Tibial artery (tissue), 4 donors: ENCODE measurements around the gene CADPS2.
A peak's percentile ranks its signal among the peaks of the same experiment; 100 is the strongest.

Experiments used
- DNase-seq, 2 donors: peaks; one replicate each; pipeline ENCODE4 v3.0.0-alpha.2; 2019
- H3K27ac ChIP-seq, 2 donors: fragments of 200-600 bp; sonication (generic) in 1 of 2; 1 replicate in 1 of 2; 2 replicates in 1 of 2; pipeline ENCODE4 v1.5.1; 2018 to 2019; ENCODE audit warnings: mild to moderate bottlenecking in 1 of 2
- H3K27me3 ChIP-seq, 2 donors: fragments of 200-600 bp; sonication (generic) in 1 of 2; one replicate each; pipeline versions ENCODE4 v1.5.1 to v1.6.0; 2016 to 2019
- H3K36me3 ChIP-seq, 3 donors: fragments of 200-600 bp; sonication (generic) in 2 of 3; one replicate each; pipeline ENCODE4 v1.5.1; 2016 to 2019; ENCODE audit warnings: mild to moderate bottlenecking in 2 of 3
- H3K4me1 ChIP-seq, 4 donors: fragments of 200-600 bp; sonication (generic) in 2 of 4; 1 replicate in 3 of 4; 2 replicates in 1 of 4; pipeline ENCODE4 v1.5.1; 2016 to 2019
- H3K4me3 ChIP-seq, 2 donors: fragments of 200-600 bp; sonication (generic) in 1 of 2; 1 replicate in 1 of 2; 2 replicates in 1 of 2; pipeline ENCODE4 v1.5.1; 2018 to 2019; ENCODE audit warnings: mild to moderate bottlenecking in 2 of 2
- H3K9me3 ChIP-seq, 3 donors: fragments of 200-600 bp; sonication (generic) in 1 of 3; one replicate each; pipeline ENCODE4 v1.5.1; 2016 to 2019
- intact Hi-C: fragments of 100-400 bp; cut with DNase I; formaldehyde crosslinking; loops from one replicate; pipeline ENCODE4 v1.15.0; 2023; ENCODE audit warnings: low total_unique reads
- TF ChIP-seq, protein P1 (sequence below), 2 experiments: fragments of 200-600 bp in 1 of 2; fragments of 450-650 bp in 1 of 2; IDR thresholded peaks; one replicate each; pipeline ENCODE4 v1.5.1; 2017 to 2019; ENCODE audit warnings: antibody characterized with exemption in 2 of 2, mild to moderate bottlenecking in 1 of 2, moderate library complexity in 1 of 2

The CADPS2 gene

DNA sequence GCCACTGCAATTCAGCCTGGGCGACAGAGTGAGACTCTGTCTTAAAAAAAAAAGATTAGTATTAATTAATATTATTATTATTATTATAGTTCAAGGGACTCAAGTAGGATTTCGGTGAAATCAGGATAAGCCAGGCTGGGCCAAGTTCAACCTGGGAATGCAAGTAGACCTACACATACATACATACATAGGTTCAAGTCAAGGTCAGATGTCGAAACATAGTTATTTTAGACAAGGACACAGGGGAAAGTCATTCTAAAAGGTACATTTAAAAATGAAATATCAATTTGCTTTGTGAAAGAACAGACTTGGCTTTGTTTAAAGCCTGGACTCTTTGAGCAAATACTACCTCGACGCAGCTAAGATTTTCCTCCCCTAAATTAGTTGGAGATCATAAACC is 336.7 kb downstream of the CADPS2 start:
- intact Hi-C loops, result no loop called here
- no peaks in the 10 kb centered on the region for H3K27me3 ChIP-seq
- H3K27ac ChIP-seq, result no peak overlapping the region
- no peaks in the 10 kb centered on the region for H3K9me3 ChIP-seq
- H3K36me3 ChIP-seq, result peaks cover 0 to 3% (median 0%) of the 10 kb centered on the region in 3 donors
- TF ChIP-seq, protein P1, sequence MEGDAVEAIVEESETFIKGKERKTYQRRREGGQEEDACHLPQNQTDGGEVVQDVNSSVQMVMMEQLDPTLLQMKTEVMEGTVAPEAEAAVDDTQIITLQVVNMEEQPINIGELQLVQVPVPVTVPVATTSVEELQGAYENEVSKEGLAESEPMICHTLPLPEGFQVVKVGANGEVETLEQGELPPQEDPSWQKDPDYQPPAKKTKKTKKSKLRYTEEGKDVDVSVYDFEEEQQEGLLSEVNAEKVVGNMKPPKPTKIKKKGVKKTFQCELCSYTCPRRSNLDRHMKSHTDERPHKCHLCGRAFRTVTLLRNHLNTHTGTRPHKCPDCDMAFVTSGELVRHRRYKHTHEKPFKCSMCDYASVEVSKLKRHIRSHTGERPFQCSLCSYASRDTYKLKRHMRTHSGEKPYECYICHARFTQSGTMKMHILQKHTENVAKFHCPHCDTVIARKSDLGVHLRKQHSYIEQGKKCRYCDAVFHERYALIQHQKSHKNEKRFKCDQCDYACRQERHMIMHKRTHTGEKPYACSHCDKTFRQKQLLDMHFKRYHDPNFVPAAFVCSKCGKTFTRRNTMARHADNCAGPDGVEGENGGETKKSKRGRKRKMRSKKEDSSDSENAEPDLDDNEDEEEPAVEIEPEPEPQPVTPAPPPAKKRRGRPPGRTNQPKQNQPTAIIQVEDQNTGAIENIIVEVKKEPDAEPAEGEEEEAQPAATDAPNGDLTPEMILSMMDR (IDR thresholded peaks at IDR 0.05), result no peak
- H3K4me3 ChIP-seq, result no peak overlapping the region
- no peak for DNase-seq
- H3K4me1 ChIP-seq, result no peaks in the 10 kb centered on the region

DNA sequence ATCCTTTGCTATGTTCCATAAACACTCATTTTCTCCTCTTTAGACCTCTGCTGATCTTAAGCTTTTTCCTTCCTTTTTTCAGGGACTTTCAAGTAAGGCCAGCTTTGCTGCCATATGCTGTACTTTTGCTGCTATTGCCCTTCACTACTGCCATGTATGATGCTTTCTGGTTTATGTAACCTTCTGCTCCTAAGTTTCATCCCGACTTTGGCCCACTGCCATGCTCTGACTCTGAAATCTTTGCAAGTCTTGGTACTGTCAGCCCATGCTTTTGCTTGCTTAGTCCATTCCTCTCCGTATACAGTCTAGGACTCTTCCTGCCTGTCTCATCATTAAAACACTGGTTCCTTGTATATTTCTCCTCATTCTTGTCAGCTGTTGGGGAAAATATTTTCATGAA is 339.8 kb downstream of the CADPS2 start:
- no peak overlapping the region for H3K27ac ChIP-seq
- H3K4me3 ChIP-seq, result no peak overlapping the region
- H3K36me3 ChIP-seq, result no peaks in the 10 kb centered on the region
- TF ChIP-seq, protein P1 (IDR thresholded peaks at IDR 0.05), result no peak
- intact Hi-C loops, result no loop called here
- DNase-seq, result no peak
- H3K4me1 ChIP-seq, result no peaks in the 10 kb centered on the region
- no peaks in the 10 kb centered on the region for H3K9me3 ChIP-seq
- no peaks in the 10 kb centered on the region for H3K27me3 ChIP-seq

DNA sequence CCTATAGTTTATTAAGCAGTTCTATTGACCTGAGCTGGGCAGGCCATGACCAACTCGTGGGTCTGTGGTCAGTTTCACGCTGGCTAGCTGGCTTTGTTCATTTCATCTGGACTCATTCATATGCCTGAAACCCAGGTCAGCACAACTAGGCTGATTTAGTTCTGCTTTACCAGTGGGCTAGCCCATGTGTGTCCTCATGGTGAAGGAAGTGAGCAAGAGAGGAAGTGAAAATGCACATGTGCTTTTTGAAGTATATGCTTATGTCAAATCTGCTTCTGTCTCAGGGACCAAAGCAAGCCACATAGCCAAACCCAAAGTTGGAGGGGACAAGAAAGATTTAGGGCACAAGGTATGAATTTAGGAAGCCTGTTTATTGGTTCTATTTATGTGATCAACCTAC is 341.8 kb downstream of the CADPS2 start:
- H3K27me3 ChIP-seq, result no peaks in the 10 kb centered on the region
- no peak overlapping the region for H3K4me3 ChIP-seq
- no peaks in the 10 kb centered on the region for H3K36me3 ChIP-seq
- intact Hi-C loops, result no loop called here
- H3K9me3 ChIP-seq, result no peaks in the 10 kb centered on the region
- no peaks in the 10 kb centered on the region for H3K4me1 ChIP-seq
- peak in 1 of 2 donors; percentile 29 for DNase-seq
- H3K27ac ChIP-seq, result no peak overlapping the region
- TF ChIP-seq, protein P1 (IDR thresholded peaks at IDR 0.05), result no peak

DNA sequence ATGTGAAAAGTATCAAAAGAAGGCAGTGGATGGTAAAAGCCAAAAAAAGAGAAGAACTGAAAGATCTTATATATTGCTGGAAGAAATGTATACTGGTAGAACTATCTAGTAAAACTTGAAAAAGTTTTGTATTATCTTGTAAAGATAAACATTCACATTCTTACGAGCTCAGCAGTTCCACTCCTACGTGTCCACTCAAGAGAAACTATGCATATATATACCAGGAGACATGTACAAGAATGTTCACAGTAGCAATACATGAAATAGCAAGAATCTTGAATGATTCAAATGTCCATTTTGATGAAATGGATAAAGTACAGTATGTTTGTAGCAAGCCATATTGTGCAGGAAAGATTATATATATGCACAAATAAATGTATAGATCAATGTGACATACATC is 342.4 kb downstream of the CADPS2 start:
- no peaks in the 10 kb centered on the region for H3K27me3 ChIP-seq
- intact Hi-C loops, result no loop called here
- DNase-seq, result no peak
- no peaks in the 10 kb centered on the region for H3K36me3 ChIP-seq
- no peak overlapping the region for H3K27ac ChIP-seq
- no peak overlapping the region for H3K4me3 ChIP-seq
- no peaks in the 10 kb centered on the region for H3K4me1 ChIP-seq
- TF ChIP-seq, protein P1 (IDR thresholded peaks at IDR 0.05), result no peak
- no peaks in the 10 kb centered on the region for H3K9me3 ChIP-seq

DNA sequence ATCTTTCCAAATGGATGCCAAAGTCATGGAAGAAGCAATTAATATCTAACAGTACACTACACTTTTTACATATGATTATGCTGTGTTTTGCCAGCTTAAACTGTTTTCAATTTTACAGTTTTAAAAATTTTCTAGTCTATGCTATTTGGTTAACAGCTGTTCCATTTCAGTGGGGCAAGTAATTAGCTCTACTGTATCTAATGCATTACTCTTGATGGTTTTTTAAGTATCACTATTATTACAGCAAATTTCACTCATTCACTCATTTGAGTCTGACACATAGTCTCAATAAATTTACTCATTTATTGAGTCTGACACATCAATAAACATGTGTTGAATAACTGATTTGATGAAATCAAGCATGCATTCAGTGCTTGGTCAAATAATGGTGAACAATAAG is 343.1 kb downstream of the CADPS2 start:
- H3K27me3 ChIP-seq, result no peaks in the 10 kb centered on the region
- no peaks in the 10 kb centered on the region for H3K36me3 ChIP-seq
- TF ChIP-seq, protein P1 (IDR thresholded peaks at IDR 0.05), result no peak
- H3K27ac ChIP-seq, result no peak overlapping the region
- DNase-seq, result no peak
- no peaks in the 10 kb centered on the region for H3K9me3 ChIP-seq
- H3K4me1 ChIP-seq, result no peaks in the 10 kb centered on the region
- intact Hi-C loops, result no loop called here
- no peak overlapping the region for H3K4me3 ChIP-seq

DNA sequence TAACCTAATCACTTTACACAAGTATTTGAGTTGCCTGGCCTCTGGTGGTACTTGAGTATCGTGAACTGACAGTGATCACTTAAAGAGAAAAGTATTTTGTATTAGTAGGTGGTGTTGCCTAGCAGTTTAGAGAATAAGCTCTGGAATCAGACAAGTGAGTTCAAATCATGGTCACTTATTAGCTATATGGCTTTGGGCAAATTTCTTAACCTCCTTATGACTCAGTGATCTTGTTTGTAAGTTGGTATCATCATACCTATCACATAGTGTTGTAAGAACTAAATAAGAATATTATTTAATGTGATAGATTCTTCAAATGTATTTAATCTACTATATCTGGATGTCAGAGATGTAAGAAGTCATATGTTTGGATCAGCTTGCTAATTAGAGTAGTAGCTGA is 351.2 kb downstream of the CADPS2 start:
- TF ChIP-seq, protein P1 (IDR thresholded peaks at IDR 0.05), result no peak
- intact Hi-C loops, result no loop called here
- no peaks in the 10 kb centered on the region for H3K36me3 ChIP-seq

More for the DNA sequence above, 351.2 kb downstream of the CADPS2 start:
- no peak overlapping the region for H3K27ac ChIP-seq
- H3K27me3 ChIP-seq, result no peaks in the 10 kb centered on the region
- no peaks in the 10 kb centered on the region for H3K4me1 ChIP-seq
- no peak for DNase-seq
- no peak overlapping the region for H3K4me3 ChIP-seq
- no peaks in the 10 kb centered on the region for H3K9me3 ChIP-seq
